Neural progenitor cell (in vitro differentiated cells): ENCODE results near the gene GLIS1.

ENCODE experiments used
- CTCF ChIP-seq: fragments of 200-600 bp; sonication (generic); IDR thresholded peaks from 2 replicates; pipeline ENCODE4 v1.5.1; 2017; ENCODE audit warnings: antibody characterized with exemption, mild to moderate bottlenecking
- EZH2 ChIP-seq: fragments of 200-600 bp; sonication (generic); IDR thresholded peaks from 2 replicates; pipeline ENCODE4 v1.6.1; 2017; ENCODE audit warnings: antibody characterized with exemption, mild to moderate bottlenecking, moderate library complexity

DNA sequence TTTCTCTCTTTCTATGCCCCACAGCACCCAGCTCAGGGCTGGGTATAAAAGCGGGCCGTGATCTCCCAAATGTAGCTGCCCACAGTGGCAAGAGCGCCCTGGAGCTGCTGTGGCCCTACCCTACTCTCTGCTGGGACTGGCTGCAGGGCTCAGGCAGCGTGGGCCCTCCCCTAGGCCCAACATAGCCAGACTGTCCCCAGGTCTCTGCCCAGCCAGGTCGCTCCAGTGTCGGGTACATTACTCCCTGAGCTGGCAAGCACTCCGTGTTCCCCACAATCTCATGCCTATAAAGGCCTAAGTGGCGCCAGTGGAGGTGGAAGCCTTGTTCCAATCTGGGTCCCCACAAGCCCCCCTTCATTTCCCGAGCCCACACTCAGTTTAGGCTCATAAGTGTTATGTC is 66.2 kb downstream of the GLIS1 start:
- TF ChIP-seq CTCF = no peak
- TF ChIP-seq EZH2 = no peak
